ENCODE measurements around the gene NRP2. TPM values are rescaled to one million over a fixed set of nuclear protein-coding genes. Genes with fewer than 3 reads are reported as not detected.

NRP2 gene
- total RNA-seq, 4 donors from 2014 or later = 41.1 to 119 (median 52.4) TPM

DNA sequence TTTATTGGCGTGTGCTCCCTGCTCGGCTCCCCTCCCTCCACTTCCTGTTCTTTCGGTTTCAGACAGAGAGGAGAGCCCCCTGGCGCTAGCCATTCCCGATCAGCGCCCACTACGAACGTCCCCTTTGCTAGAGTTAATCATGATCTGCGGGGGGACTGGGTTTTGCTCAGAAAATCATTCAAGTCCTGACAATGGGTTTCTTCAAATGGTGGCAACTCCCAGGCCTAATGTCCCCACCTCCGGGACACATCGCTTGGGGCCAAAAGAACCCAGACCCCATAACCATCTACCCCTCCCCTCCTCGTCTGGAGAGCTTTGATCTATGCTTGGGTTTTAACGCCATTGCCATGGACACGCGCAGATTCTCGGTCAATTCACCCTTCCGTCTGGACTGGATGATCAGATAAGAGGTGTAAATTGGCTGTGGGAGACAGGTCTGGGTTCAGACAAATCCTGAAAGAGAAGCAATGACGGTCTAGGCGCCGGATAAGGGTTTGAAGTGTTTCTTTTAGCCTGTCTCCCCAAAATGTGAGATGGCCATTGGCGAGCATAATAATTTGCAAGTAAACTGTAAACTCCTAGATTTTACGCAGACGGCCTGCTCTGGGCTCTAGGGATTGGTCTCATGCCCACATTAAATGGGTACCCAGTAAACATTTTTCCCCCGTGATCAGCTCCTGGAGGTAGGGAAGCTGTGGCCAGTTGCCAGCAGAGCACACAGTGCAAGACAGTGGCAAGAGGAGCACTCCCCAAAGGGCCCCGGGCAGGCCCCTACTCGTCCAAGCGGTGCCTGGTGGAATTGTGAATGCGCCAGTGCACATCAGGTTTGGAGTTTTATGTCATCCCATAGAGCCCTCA is 4.7 kb downstream of the NRP2 start:
- TF ChIP-seq CTCF (IDR thresholded peaks at IDR 0.05) = no peak
- no peak for DNase-seq (ENCODE audit: low spot score)
- ATAC-seq (ENCODE audit: low FRiP score) = no peak

GRCh38 chr2:205687641-205687956 is 5.3 kb downstream of the NRP2 start:
- no peak for DNase-seq (ENCODE audit: low spot score)
- ATAC-seq (ENCODE audit: low FRiP score) = no peak
- TF ChIP-seq CTCF (IDR thresholded peaks at IDR 0.05) = no peak

DNA sequence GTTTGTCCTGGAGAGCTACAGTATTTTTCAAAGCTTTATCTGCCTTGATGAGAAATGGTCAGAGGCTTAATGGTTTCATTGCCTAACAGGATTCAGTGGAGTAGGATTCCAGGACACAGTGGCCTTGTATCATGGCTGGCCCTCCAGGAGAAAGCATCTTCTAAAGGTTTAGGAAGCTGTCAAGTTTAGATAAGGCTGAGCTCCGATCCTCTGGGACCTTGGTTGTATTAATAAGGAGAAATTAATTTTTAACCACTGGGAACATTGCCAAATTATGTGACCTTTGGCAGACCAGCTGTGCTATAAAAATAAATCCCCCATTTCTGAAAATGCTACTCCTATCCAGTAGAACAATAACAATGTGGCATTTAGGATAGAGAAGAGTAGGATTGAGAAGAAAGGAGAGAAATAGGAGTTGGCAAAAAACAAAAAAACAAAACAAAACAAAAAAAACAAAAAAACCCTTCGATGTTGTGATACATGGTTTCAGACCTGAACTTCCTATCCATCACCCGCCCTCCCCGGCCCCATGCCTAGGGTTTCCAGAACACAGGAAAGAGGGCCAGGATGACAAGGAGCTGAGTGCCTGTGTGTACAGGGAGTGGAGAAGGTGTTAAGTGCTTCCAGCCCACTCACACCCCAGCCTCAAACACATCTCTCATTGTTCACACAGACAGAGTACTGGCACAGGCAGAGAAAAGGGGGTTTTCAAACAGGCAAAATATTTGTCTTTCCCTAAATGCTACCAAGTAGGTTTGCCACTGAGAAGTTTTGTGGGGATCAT is 6.3 kb downstream of the NRP2 start:
- ATAC-seq (ENCODE audit: low FRiP score) (no peak), DNase-seq (ENCODE audit: low spot score) (no peak)
- TF ChIP-seq CTCF (IDR thresholded peaks at IDR 0.05) = no peak

DNA sequence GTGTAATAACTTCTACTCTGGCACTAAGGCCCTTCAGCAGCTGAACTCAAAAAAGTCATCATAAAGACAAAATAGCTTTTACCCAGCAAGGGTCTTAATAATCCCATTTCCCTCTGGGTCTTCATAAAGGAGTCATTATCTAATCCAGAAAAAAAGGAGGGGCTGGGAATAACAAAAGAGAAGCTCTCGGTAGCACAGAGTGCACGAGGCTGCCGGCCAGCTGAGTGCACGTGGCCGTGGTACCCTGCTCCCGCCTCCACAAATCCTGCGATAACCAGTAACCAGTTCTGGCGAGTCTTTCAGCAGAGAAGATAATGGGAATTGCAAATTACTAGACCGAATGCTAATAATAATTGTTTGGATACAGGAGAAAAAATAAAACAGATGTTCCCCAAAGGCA is 7.5 kb downstream of the NRP2 start:
- ATAC-seq (ENCODE audit: low FRiP score) (no peak), DNase-seq (ENCODE audit: low spot score) (no peak)
- no peak for TF ChIP-seq CTCF (IDR thresholded peaks at IDR 0.05)

DNA sequence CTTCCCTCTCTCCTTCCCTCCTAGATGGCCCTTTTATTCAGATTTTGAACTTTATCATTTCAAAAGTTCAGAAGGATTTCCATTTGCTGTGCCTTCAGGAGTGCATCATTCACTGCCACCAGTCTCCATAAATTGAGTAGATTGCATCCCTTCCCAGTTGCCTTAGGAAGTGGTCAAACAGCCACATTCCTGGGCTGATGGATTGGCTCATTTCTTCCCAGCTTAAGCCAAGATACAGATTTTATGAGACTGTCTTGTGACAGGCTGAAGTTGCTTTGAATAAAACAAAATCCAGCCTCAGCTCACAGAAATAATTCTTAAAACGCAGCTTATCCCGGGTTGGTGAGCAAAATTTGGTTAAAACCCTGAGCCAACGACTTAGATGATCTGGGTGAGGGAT is 9.8 kb downstream of the NRP2 start:
- DNase-seq (ENCODE audit: low spot score) (no peak), ATAC-seq (ENCODE audit: low FRiP score) (no peak)
- TF ChIP-seq CTCF (IDR thresholded peaks at IDR 0.05) = no peak

DNA sequence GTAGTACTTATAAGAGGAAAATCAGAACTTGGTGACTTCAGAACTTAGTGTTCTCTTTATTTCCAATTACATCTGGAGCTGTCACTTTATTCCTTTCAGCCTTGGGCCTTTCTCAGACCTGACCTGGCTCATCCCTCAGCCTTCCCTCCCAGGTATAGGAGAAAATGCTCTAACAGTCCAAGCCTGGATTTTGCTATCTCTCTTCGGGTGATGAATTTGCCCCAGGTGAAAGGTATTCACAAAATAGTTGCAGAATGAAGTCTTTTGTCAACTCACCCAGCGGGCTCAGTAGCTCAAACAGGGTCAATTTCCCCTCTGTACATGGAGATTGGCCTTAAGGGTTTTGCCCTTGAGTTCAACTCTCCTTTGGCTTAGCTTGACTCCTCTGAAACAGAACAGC is 12.0 kb downstream of the NRP2 start:
- no peak for TF ChIP-seq CTCF (IDR thresholded peaks at IDR 0.05)
- ATAC-seq (ENCODE audit: low FRiP score) (no peak), DNase-seq (ENCODE audit: low spot score) (no peak)

All from omental fat pad (tissue), 4 donors.